Esophagus muscularis mucosa (tissue), 3 donors: ENCODE measurements around the gene RFNG.

Experiments
- EP300 ChIP-seq: sonication (generic); formaldehyde crosslinking; IDR thresholded peaks from one replicate; pipeline ENCODE4 v1.6.1; 2017; ENCODE audit warnings: antibody characterized with exemption
- POLR2AphosphoS5 ChIP-seq, 2 donors: sonication (generic); formaldehyde crosslinking; IDR thresholded peaks; one replicate each; pipeline ENCODE4 v1.6.1; 2017; ENCODE audit warnings: antibody characterized with exemption in 2 of 2

- no peak for TF ChIP-seq EP300
- TF ChIP-seq POLR2AphosphoS5 (IDR thresholded peaks at IDR 0.05) = no peak
Measured at GRCh38 chr17:82046903-82047302, 4.7 kb downstream of the RFNG start.
